NB4 (cell line): ENCODE data around the gene ZNF711.

Experiments
- MAX ChIP-seq: IDR thresholded peaks from 2 replicates; pipeline ENCODE4 v1.6.1; 2011; ENCODE audit warnings: low read depth, low read length
- MYC ChIP-seq: IDR thresholded peaks from 2 replicates; pipeline ENCODE4 v1.6.1; 2011; ENCODE audit warnings: low read depth, low read length
- POLR2A ChIP-seq: IDR thresholded peaks from 2 replicates; pipeline ENCODE4 v1.6.1; 2011; ENCODE audit warnings: mild to moderate bottlenecking; ENCODE audit not compliant: insufficient read length; ENCODE audit errors: extremely low read depth
- TF ChIP-seq, protein P1 (sequence below): IDR thresholded peaks from one replicate; pipeline ENCODE4 v1.5.1; 2012; ENCODE audit warnings: low read depth, low read length

GRCh38 chrX:85288992-85289723 is 45.4 kb downstream of the ZNF711 start:
- no peak for TF ChIP-seq POLR2A
- no peak for TF ChIP-seq MAX
- TF ChIP-seq, protein P1, sequence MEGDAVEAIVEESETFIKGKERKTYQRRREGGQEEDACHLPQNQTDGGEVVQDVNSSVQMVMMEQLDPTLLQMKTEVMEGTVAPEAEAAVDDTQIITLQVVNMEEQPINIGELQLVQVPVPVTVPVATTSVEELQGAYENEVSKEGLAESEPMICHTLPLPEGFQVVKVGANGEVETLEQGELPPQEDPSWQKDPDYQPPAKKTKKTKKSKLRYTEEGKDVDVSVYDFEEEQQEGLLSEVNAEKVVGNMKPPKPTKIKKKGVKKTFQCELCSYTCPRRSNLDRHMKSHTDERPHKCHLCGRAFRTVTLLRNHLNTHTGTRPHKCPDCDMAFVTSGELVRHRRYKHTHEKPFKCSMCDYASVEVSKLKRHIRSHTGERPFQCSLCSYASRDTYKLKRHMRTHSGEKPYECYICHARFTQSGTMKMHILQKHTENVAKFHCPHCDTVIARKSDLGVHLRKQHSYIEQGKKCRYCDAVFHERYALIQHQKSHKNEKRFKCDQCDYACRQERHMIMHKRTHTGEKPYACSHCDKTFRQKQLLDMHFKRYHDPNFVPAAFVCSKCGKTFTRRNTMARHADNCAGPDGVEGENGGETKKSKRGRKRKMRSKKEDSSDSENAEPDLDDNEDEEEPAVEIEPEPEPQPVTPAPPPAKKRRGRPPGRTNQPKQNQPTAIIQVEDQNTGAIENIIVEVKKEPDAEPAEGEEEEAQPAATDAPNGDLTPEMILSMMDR: no peak
- no peak for TF ChIP-seq MYC
